ENCODE data around the gene AOX1.
"Not testable (repeated sequence)": the region's sequence is repeated elsewhere in the genome, so short reads cannot be mapped to it uniquely, and the experiment has no call there.

The AOX1 gene

GRCh38 chr2:200631287-200631686, 45.5 kb downstream of the AOX1 start:
- Mint-ChIP-seq H3K27ac (no peak overlapping the region), H3K36me3 (ENCODE audit: low read depth) (no peaks in the 10 kb centered on the region), H3K9me3 (peaks cover 1% of the 10 kb centered on the region), H3K4me3 (no peak overlapping the region), H3K4me1 (ENCODE audit: low read depth) (no peaks in the 10 kb centered on the region), H3K27me3 (peaks cover 19% of the 10 kb centered on the region)
- DNase-seq, result no peak

- Mint-ChIP-seq H3K36me3 (ENCODE audit: low read depth) (no peaks in the 10 kb centered on the region), H3K27ac (no peak overlapping the region), H3K4me3 (no peak overlapping the region), H3K27me3 (peaks cover 16% of the 10 kb centered on the region), H3K4me1 (ENCODE audit: low read depth) (no peaks in the 10 kb centered on the region), H3K9me3 (peaks cover 1% of the 10 kb centered on the region)
- DNase-seq, result no peak
Measured at GRCh38 chr2:200634231-200634964, 48.6 kb downstream of the AOX1 start.

- no peaks in the 10 kb centered on the region for H3K4me1 Mint-ChIP-seq (ENCODE audit: low read depth)
- no peak for DNase-seq
- H3K27me3 Mint-ChIP-seq, result peaks cover 12% of the 10 kb centered on the region
- no peaks in the 10 kb centered on the region for H3K36me3 Mint-ChIP-seq (ENCODE audit: low read depth)
- peaks cover 1% of the 10 kb centered on the region for H3K9me3 Mint-ChIP-seq
- H3K4me3 Mint-ChIP-seq, result no peak overlapping the region
- H3K27ac Mint-ChIP-seq, result no peak overlapping the region
Measured at GRCh38 chr2:200635251-200635650, 49.4 kb downstream of the AOX1 start.

- peaks cover 12% of the 10 kb centered on the region for H3K27me3 Mint-ChIP-seq
Measured at GRCh38 chr2:200637901-200638300, 52.1 kb downstream of the AOX1 start.

GRCh38 chr2:200640176-200640575, 54.4 kb downstream of the AOX1 start:
- Mint-ChIP-seq H3K4me1 (ENCODE audit: low read depth) (no peaks in the 10 kb centered on the region), H3K27ac (no peak overlapping the region), H3K9me3 (no peaks in the 10 kb centered on the region), H3K4me3 (no peak overlapping the region), H3K27me3 (peaks cover 8% of the 10 kb centered on the region), H3K36me3 (ENCODE audit: low read depth) (no peaks in the 10 kb centered on the region)
- DNase-seq, result no peak

More at GRCh38 chr2:200637901-200638300, 52.1 kb downstream of the AOX1 start:
- H3K4me1 Mint-ChIP-seq (ENCODE audit: low read depth), result no peaks in the 10 kb centered on the region
- H3K36me3 Mint-ChIP-seq (ENCODE audit: low read depth), result no peaks in the 10 kb centered on the region
- H3K9me3 Mint-ChIP-seq, result peaks cover 1% of the 10 kb centered on the region
- H3K27ac Mint-ChIP-seq, result no peak overlapping the region
- H3K4me3 Mint-ChIP-seq, result no peak overlapping the region
- DNase-seq, result no peak

DNA sequence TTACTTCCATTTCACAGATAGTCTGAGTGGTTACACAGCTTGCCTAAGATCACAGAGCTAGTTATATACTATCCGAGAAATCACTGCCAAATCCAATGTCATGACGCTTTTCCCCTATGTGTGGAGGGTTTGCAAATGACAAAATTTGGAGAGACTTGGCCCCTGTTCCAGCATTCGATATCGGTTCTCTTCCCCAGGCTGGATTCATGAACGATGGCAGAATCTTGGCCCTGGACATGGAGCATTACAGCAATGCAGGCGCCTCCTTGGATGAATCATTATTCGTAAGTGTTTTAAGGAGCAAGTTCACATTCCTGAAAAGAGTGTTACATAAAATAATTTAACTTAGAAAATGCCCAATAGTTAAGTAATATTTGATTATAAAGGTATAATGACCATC, 55.1 kb downstream of the AOX1 start:
- no peak for DNase-seq
- Mint-ChIP-seq H3K36me3 (ENCODE audit: low read depth) (no peaks in the 10 kb centered on the region), H3K9me3 (no peaks in the 10 kb centered on the region), H3K4me1 (ENCODE audit: low read depth) (no peaks in the 10 kb centered on the region), H3K4me3 (no peak overlapping the region), H3K27me3 (peaks cover 4% of the 10 kb centered on the region), H3K27ac (no peak overlapping the region)

DNA sequence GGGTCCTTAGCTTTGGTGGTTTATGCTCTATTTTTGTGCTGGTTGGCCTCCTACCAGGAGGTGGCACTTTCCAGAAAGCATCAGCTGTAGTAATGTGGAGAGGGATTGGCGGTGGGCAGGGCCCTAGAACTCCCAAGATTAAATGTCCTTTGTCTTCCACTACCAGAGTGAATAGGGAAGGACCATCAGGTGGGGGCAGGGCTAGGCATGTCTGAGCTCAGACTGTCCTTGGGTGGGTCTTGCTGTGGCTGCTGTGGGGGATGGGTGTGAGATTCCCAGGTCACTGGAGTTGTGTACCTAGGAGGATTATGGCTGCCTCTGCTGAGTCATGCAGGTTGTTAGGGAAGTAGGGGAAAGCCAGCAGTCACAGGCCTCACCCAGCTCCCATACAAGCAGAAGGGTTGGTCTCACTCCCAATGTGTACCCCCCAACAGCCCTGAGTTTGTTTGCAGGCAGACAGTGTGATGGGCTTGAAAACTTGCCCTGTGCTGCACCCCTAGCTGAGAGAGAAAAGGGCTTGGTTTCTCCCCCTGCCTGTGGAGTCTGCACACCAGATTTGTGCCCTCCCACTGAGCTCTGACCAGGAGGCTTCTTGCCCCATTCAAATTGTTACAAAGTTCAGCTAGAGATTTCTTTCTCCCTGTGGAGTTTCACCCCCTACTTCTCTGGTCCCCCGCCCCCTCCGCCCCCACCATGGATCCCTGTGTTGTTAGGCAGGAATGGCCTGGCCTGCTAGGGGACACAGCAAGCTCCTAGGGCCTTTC, 62.9 kb downstream of the AOX1 start:
- not testable (repeated sequence) for H3K4me1 Mint-ChIP-seq (ENCODE audit: low read depth); H3K27ac Mint-ChIP-seq; DNase-seq; H3K9me3 Mint-ChIP-seq; H3K36me3 Mint-ChIP-seq (ENCODE audit: low read depth); H3K4me3 Mint-ChIP-seq
- peaks cover 22% of the 10 kb centered on the region for H3K27me3 Mint-ChIP-seq

GRCh38 chr2:200649724-200650123, 63.9 kb downstream of the AOX1 start:
- peaks cover 22% of the 10 kb centered on the region for H3K27me3 Mint-ChIP-seq
- no peaks in the 10 kb centered on the region for H3K36me3 Mint-ChIP-seq (ENCODE audit: low read depth)
- H3K4me1 Mint-ChIP-seq (ENCODE audit: low read depth), result no peaks in the 10 kb centered on the region
- no peak overlapping the region for H3K27ac Mint-ChIP-seq
- no peaks in the 10 kb centered on the region for H3K9me3 Mint-ChIP-seq
- H3K4me3 Mint-ChIP-seq, result no peak overlapping the region
- DNase-seq, result no peak

DNA sequence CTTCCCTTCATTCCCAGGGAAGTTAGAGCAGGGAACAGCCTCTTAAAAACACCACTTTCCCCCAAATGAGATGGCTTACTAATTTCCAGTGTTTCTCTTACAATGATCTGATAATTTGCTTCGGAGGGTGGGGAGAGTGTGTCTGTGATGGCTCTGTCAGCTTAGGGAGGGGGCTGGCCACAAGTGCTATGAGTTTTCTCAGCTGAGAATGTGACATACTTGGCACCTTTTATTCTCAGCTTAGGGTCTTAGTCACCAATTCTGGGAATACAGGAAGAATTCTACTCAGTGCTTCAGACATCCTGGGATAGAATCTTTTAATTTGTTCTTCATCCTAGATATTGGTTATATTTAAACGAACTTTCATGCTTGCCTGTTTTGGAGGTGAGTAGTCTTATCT, 64.4 kb downstream of the AOX1 start:
- Mint-ChIP-seq H3K27me3 (peaks cover 22% of the 10 kb centered on the region), H3K4me3 (no peak overlapping the region), H3K27ac (no peak overlapping the region), H3K36me3 (ENCODE audit: low read depth) (no peaks in the 10 kb centered on the region), H3K4me1 (ENCODE audit: low read depth) (no peaks in the 10 kb centered on the region), H3K9me3 (no peaks in the 10 kb centered on the region)
- no peak for DNase-seq

GRCh38 chr2:200652158-200652557, 66.3 kb downstream of the AOX1 start:
- H3K9me3 Mint-ChIP-seq, result no peaks in the 10 kb centered on the region
- H3K4me1 Mint-ChIP-seq (ENCODE audit: low read depth), result no peaks in the 10 kb centered on the region
- no peaks in the 10 kb centered on the region for H3K36me3 Mint-ChIP-seq (ENCODE audit: low read depth)
- H3K27ac Mint-ChIP-seq, result no peak overlapping the region
- peaks cover 29% of the 10 kb centered on the region for H3K27me3 Mint-ChIP-seq
- no peak overlapping the region for H3K4me3 Mint-ChIP-seq
- no peak for DNase-seq

- Mint-ChIP-seq H3K4me1 (ENCODE audit: low read depth) (no peaks in the 10 kb centered on the region), H3K27me3 (peaks cover 32% of the 10 kb centered on the region), H3K4me3 (no peak overlapping the region), H3K9me3 (no peaks in the 10 kb centered on the region), H3K27ac (no peak overlapping the region), H3K36me3 (ENCODE audit: low read depth) (no peaks in the 10 kb centered on the region)
- DNase-seq, result no peak
Measured at GRCh38 chr2:200653021-200653420, 67.2 kb downstream of the AOX1 start.

GRCh38 chr2:200654823-200655222, 69.0 kb downstream of the AOX1 start:
- Mint-ChIP-seq H3K27ac (no peak overlapping the region), H3K4me1 (ENCODE audit: low read depth) (no peaks in the 10 kb centered on the region), H3K27me3 (peaks cover 38% of the 10 kb centered on the region), H3K4me3 (no peak overlapping the region), H3K9me3 (no peaks in the 10 kb centered on the region), H3K36me3 (ENCODE audit: low read depth) (no peaks in the 10 kb centered on the region)
- DNase-seq, result no peak

DNA sequence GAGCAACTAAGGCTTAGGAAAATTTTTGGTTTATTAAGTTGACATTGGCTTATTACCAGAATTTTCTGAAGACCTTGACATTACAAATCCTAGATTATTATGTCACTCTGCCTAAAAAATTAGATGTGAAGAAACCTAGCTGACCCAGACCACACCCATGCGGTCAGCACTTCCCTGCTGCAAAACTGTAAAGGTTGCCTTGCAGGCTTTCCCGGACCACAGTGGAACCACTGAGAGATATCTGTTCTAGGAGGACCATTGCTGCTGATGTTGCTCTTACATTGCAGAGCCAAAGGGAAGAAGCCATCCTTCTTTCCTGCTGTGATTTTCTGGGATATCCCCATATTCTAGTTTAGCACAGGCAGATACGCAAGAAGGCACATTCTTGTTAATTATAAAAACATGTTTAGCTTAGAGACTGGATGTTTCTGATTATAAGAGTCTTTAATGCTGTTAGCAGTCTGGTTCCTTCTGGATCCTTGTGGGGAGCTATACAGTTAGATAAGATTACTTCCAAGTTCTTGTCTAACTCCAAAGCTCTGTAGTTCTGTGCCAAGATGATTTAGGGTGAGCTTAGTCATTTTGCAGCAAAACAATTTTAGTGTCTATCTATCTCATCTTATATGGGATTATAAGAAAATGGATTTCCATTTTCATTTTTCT, 70.2 kb downstream of the AOX1 start:
- H3K27me3 Mint-ChIP-seq, result peaks cover 32% of the 10 kb centered on the region
- H3K27ac Mint-ChIP-seq, result no peak overlapping the region
- no peak for DNase-seq
- H3K4me1 Mint-ChIP-seq (ENCODE audit: low read depth), result no peaks in the 10 kb centered on the region
- H3K4me3 Mint-ChIP-seq, result no peak overlapping the region
- H3K36me3 Mint-ChIP-seq (ENCODE audit: low read depth), result no peaks in the 10 kb centered on the region
- H3K9me3 Mint-ChIP-seq, result no peaks in the 10 kb centered on the region

- Mint-ChIP-seq H3K36me3 (ENCODE audit: low read depth) (no peaks in the 10 kb centered on the region), H3K4me3 (no peak overlapping the region), H3K9me3 (no peaks in the 10 kb centered on the region), H3K4me1 (ENCODE audit: low read depth) (no peaks in the 10 kb centered on the region), H3K27ac (no peak overlapping the region), H3K27me3 (peaks cover 38% of the 10 kb centered on the region)
- DNase-seq, result no peak
Measured at GRCh38 chr2:200658278-200658864, 72.6 kb downstream of the AOX1 start.

Data from activated T-cell treated with anti-CD3 and anti-CD28 coated beads, Interleukin-2, amount 50 U/mL, for 24 hours (primary cell).